ENCODE data around the gene ZCCHC3. TPM values are rescaled to one million over a fixed set of nuclear protein-coding genes. Genes with fewer than 3 reads are reported as not detected.

Gene ZCCHC3
- total and polyA plus RNA-seq, 2 experiments from 2014 or later = 26.5 to 66.3 TPM

DNA sequence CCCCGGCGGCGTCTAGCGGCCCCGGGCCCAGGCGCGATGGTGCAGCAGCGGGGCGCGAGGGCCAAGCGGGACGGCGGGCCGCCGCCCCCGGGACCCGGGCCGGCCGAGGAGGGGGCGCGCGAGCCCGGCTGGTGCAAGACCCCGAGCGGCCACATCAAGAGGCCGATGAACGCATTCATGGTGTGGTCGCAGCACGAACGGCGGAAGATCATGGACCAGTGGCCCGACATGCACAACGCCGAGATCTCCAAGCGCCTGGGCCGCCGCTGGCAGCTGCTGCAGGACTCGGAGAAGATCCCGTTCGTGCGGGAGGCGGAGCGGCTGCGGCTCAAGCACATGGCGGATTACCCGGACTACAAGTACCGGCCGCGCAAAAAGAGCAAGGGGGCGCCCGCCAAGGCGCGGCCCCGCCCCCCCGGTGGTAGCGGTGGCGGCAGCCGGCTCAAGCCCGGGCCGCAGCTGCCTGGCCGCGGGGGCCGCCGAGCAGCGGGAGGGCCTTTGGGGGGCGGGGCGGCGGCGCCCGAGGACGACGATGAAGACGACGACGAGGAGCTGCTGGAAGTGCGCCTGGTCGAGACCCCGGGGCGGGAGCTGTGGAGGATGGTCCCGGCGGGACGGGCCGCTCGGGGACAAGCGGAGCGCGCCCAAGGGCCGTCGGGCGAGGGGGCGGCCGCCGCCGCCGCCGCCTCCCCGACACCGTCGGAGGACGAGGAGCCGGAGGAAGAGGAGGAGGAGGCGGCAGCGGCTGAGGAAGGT lies 28.7 kb downstream of the ZCCHC3 start:
- Mint-ChIP-seq H3K27ac (peak overlapping the region; percentile 95), H3K9me3 (peaks cover 4% of the 10 kb centered on the region; the same call in 1 of the 3 replicates), H3K36me3 (ENCODE audit: low read depth) (peaks cover 37% of the 10 kb centered on the region), H3K27me3 (ENCODE audit: insufficient read depth, low read depth, poor library complexity) (peaks cover 5% of the 10 kb centered on the region), H3K4me3 (peak overlapping the region; percentile 90), H3K4me1 (peaks cover 53% of the 10 kb centered on the region)
- no peaks in the 10 kb centered on the region for H3K27me3 ChIP-seq (ENCODE audit: insufficient read depth)
- DNase-seq (ENCODE audit: low spot score) (peak; percentile 66), ATAC-seq (no peak)
- H3K27ac ChIP-seq (ENCODE audit: low read depth) = peak overlapping the region; percentile 92
- peaks cover 25% of the 10 kb centered on the region for H4K20me1 ChIP-seq (replicated peaks; ENCODE audit: insufficient read depth)
- H3K36me3 ChIP-seq (ENCODE audit: insufficient read depth) = no peaks in the 10 kb centered on the region
- H3K9me2 ChIP-seq (ENCODE audit: insufficient read depth) = no peaks in the 10 kb centered on the region
- no peak overlapping the region for H2AFZ ChIP-seq
- H3K4me2 ChIP-seq = peak overlapping the region; percentile 90
- TF ChIP-seq CREB1 (CRISPR knock-in tag; IDR thresholded peaks at IDR 0.05; ENCODE audit: low read depth) (no peak), ZNF114 (CRISPR knock-in tag; IDR thresholded peaks at IDR 0.05) (no peak), NANOG (IDR thresholded peaks at IDR 0.05; ENCODE audit: borderline replicate concordance) (no peak), EZH2 (IDR thresholded peaks at IDR 0.05; ENCODE audit: low read depth, unreplicated experiment) (no peak)
- TF ChIP-seq, protein P1, sequence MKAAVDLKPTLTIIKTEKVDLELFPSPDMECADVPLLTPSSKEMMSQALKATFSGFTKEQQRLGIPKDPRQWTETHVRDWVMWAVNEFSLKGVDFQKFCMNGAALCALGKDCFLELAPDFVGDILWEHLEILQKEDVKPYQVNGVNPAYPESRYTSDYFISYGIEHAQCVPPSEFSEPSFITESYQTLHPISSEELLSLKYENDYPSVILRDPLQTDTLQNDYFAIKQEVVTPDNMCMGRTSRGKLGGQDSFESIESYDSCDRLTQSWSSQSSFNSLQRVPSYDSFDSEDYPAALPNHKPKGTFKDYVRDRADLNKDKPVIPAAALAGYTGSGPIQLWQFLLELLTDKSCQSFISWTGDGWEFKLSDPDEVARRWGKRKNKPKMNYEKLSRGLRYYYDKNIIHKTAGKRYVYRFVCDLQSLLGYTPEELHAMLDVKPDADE (IDR thresholded peaks at IDR 0.05) = 0 out of 2 replicates have a peak, but pooled peaks have one; percentile 20
- H3F3A ChIP-seq (replicated peaks; ENCODE audit: low read depth) = peaks cover 30% of the 10 kb centered on the region
- H3K4me3 ChIP-seq = peak overlapping the region; percentile 91
- peaks cover 52% of the 10 kb centered on the region for H3K4me1 ChIP-seq (ENCODE audit: insufficient read depth)
- H3K79me2 ChIP-seq (replicated peaks; ENCODE audit: insufficient read depth) = peaks cover 40% of the 10 kb centered on the region

DNA sequence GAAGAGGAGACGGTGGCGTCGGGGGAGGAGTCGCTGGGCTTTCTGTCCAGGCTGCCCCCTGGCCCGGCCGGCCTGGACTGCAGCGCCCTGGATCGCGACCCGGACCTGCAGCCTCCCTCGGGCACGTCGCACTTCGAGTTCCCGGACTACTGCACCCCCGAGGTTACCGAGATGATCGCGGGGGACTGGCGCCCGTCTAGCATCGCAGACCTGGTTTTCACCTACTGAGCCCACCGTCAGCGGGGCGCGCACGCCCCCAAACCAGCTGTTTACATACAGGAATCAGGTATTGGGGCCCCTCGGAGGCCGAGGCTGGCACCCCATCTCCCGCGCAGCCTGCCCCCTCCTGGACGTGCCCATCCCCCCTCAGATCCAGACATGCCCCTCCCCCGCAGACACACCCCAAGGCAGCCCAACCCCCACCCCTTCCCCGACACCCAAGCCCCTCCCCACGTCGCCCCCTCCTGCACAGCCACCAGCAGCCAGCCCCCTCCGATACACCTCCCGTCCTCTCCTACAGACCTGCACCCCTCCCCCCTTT lies 29.3 kb downstream of the ZCCHC3 start:
- ATAC-seq (peak; percentile 13), DNase-seq (ENCODE audit: low spot score) (no peak)
- Mint-ChIP-seq H3K36me3 (ENCODE audit: low read depth) (peaks cover 32% of the 10 kb centered on the region), H3K4me3 (peak overlapping the region; percentile 90), H3K9me3 (no peaks in the 10 kb centered on the region), H3K4me1 (peaks cover 47% of the 10 kb centered on the region), H3K27ac (peak overlapping the region; percentile 86), H3K27me3 (ENCODE audit: insufficient read depth, low read depth, poor library complexity) (peaks cover 5% of the 10 kb centered on the region)
- peak overlapping the region; percentile 92 for H3K27ac ChIP-seq (ENCODE audit: low read depth)
- H3K9me2 ChIP-seq (ENCODE audit: insufficient read depth) = no peaks in the 10 kb centered on the region
- H3K4me2 ChIP-seq = peak overlapping the region; percentile 90
- peaks cover 40% of the 10 kb centered on the region for H3K79me2 ChIP-seq (replicated peaks; ENCODE audit: insufficient read depth)
- TF ChIP-seq, protein P2, sequence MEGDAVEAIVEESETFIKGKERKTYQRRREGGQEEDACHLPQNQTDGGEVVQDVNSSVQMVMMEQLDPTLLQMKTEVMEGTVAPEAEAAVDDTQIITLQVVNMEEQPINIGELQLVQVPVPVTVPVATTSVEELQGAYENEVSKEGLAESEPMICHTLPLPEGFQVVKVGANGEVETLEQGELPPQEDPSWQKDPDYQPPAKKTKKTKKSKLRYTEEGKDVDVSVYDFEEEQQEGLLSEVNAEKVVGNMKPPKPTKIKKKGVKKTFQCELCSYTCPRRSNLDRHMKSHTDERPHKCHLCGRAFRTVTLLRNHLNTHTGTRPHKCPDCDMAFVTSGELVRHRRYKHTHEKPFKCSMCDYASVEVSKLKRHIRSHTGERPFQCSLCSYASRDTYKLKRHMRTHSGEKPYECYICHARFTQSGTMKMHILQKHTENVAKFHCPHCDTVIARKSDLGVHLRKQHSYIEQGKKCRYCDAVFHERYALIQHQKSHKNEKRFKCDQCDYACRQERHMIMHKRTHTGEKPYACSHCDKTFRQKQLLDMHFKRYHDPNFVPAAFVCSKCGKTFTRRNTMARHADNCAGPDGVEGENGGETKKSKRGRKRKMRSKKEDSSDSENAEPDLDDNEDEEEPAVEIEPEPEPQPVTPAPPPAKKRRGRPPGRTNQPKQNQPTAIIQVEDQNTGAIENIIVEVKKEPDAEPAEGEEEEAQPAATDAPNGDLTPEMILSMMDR (conservative IDR thresholded peaks at IDR 0.05; ENCODE audit: low read depth in 2 of 2) = 0 out of 4 replicates have a peak, but pooled peaks of 1 of the 2 experiments have one; percentile 6
- TF ChIP-seq, protein P3, sequence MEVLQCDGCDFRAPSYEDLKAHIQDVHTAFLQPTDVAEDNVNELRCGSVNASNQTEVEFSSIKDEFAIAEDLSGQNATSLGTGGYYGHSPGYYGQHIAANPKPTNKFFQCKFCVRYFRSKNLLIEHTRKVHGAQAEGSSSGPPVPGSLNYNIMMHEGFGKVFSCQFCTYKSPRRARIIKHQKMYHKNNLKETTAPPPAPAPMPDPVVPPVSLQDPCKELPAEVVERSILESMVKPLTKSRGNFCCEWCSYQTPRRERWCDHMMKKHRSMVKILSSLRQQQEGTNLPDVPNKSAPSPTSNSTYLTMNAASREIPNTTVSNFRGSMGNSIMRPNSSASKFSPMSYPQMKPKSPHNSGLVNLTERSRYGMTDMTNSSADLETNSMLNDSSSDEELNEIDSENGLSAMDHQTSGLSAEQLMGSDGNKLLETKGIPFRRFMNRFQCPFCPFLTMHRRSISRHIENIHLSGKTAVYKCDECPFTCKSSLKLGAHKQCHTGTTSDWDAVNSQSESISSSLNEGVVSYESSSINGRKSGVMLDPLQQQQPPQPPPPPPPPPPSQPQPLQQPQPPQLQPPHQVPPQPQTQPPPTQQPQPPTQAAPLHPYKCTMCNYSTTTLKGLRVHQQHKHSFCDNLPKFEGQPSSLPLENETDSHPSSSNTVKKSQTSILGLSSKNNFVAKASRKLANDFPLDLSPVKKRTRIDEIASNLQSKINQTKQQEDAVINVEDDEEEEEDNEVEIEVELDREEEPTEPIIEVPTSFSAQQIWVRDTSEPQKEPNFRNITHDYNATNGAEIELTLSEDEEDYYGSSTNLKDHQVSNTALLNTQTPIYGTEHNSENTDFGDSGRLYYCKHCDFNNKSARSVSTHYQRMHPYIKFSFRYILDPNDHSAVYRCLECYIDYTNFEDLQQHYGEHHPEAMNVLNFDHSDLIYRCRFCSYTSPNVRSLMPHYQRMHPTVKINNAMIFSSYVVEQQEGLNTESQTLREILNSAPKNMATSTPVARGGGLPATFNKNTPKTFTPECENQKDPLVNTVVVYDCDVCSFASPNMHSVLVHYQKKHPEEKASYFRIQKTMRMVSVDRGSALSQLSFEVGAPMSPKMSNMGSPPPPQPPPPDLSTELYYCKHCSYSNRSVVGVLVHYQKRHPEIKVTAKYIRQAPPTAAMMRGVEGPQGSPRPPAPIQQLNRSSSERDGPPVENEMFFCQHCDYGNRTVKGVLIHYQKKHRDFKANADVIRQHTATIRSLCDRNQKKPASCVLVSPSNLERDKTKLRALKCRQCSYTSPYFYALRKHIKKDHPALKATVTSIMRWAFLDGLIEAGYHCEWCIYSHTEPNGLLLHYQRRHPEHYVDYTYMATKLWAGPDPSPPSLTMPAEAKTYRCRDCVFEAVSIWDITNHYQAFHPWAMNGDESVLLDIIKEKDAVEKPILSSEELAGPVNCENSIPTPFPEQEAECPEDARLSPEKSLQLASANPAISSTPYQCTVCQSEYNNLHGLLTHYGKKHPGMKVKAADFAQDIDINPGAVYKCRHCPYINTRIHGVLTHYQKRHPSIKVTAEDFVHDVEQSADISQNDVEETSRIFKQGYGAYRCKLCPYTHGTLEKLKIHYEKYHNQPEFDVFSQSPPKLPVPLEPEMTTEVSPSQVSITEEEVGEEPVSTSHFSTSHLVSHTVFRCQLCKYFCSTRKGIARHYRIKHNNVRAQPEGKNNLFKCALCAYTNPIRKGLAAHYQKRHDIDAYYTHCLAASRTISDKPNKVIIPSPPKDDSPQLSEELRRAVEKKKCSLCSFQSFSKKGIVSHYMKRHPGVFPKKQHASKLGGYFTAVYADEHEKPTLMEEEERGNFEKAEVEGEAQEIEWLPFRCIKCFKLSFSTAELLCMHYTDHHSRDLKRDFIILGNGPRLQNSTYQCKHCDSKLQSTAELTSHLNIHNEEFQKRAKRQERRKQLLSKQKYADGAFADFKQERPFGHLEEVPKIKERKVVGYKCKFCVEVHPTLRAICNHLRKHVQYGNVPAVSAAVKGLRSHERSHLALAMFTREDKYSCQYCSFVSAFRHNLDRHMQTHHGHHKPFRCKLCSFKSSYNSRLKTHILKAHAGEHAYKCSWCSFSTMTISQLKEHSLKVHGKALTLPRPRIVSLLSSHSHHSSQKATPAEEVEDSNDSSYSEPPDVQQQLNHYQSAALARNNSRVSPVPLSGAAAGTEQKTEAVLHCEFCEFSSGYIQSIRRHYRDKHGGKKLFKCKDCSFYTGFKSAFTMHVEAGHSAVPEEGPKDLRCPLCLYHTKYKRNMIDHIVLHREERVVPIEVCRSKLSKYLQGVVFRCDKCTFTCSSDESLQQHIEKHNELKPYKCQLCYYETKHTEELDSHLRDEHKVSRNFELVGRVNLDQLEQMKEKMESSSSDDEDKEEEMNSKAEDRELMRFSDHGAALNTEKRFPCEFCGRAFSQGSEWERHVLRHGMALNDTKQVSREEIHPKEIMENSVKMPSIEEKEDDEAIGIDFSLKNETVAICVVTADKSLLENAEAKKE (CRISPR knock-in tag; IDR thresholded peaks at IDR 0.05) = no peak
- H3K4me1 ChIP-seq (ENCODE audit: insufficient read depth) = peaks cover 50% of the 10 kb centered on the region
- H2AFZ ChIP-seq = no peak overlapping the region
- peak overlapping the region; percentile 91 for H3K4me3 ChIP-seq
- peaks cover 30% of the 10 kb centered on the region for H3F3A ChIP-seq (replicated peaks; ENCODE audit: low read depth)
- no peaks in the 10 kb centered on the region for H3K36me3 ChIP-seq (ENCODE audit: insufficient read depth)
- H3K27me3 ChIP-seq (ENCODE audit: insufficient read depth) = no peaks in the 10 kb centered on the region
- H4K20me1 ChIP-seq (replicated peaks; ENCODE audit: insufficient read depth) = peaks cover 31% of the 10 kb centered on the region

Measured in GM23338 (cell line).